Stimulated activated CD4-positive, alpha-beta T cell treated with anti-CD3 and anti-CD28 coated beads, Interleukin-12 subunit alpha, Interleukin-12 subunit beta, amount 100 ng/mL, for 48 hours (primary cell): ENCODE data around the gene TMPO.
"Not testable (repeated sequence)": the region's sequence is repeated elsewhere in the genome, so short reads cannot be mapped to it uniquely, and the experiment has no call there.

Experiments used
- DNase-seq, 3 donors: peaks; one replicate each; pipeline ENCODE4 v3.0.0-alpha.2; 2020; ENCODE audit warnings: low read depth in 2 of 3, low spot score in 1 of 3

TMPO gene

GRCh38 chr12:98515287-98516110 lies at the start of gene TMPO:
Gene TMPO (plus strand): TSS chr12:98515590. CDS start chr12:98515868, 278 bp downstream.
- peak; percentile 91 to 94 (median 93) for DNase-seq

GRCh38 chr12:98465950-98466602 lies 49.3 kb upstream of the TMPO start:
- no peak for DNase-seq

GRCh38 chr12:98466640-98467400 lies 48.6 kb upstream of the TMPO start:
- no peak for DNase-seq

GRCh38 chr12:98469109-98469508 lies 46.3 kb upstream of the TMPO start:
- DNase-seq, result no peak

- DNase-seq, result no peak
Measured at GRCh38 chr12:98470469-98471082, 44.8 kb upstream of the TMPO start.

- no peak for DNase-seq
Measured at GRCh38 chr12:98471085-98471484, 44.3 kb upstream of the TMPO start.

- no peak for DNase-seq
Measured at GRCh38 chr12:98475565-98475908, 39.9 kb upstream of the TMPO start.

- DNase-seq, result no peak
Measured at GRCh38 chr12:98478606-98479005, 36.8 kb upstream of the TMPO start.

GRCh38 chr12:98483621-98484503 lies 31.5 kb upstream of the TMPO start:
- DNase-seq, result no peak

GRCh38 chr12:98485792-98486340 lies 29.5 kb upstream of the TMPO start:
- no peak for DNase-seq

- DNase-seq, result not testable (repeated sequence)
Measured at GRCh38 chr12:98488416-98488815, 27.0 kb upstream of the TMPO start.

- no peak for DNase-seq
Measured at GRCh38 chr12:98489176-98489575, 26.2 kb upstream of the TMPO start.

GRCh38 chr12:98490501-98491453 lies 24.6 kb upstream of the TMPO start:
- DNase-seq, result peak; percentile 69 to 89 (median 72)

GRCh38 chr12:98492580-98493140 lies 22.7 kb upstream of the TMPO start:
- no peak for DNase-seq

GRCh38 chr12:98501266-98501629 lies 14.1 kb upstream of the TMPO start:
- DNase-seq, result not testable (repeated sequence)

- DNase-seq, result peak; percentile 81 to 97 (median 87)
Measured at GRCh38 chr12:98503342-98503591, 12.1 kb upstream of the TMPO start.

- DNase-seq, result peak; percentile 90 to 97 (median 92)
Measured at GRCh38 chr12:98503592-98504367, 11.6 kb upstream of the TMPO start.

GRCh38 chr12:98504368-98504617 lies 11.1 kb upstream of the TMPO start:
- no peak for DNase-seq

- no peak for DNase-seq
Measured at GRCh38 chr12:98509063-98509462, 6.3 kb upstream of the TMPO start.
